GM23338 (cell line): ENCODE measurements around the gene SOCS2. TPM values are rescaled to one million over a fixed set of nuclear protein-coding genes. Genes with fewer than 3 reads are reported as not detected.

Experiments used
- ATAC-seq: fragments of 200-7000 bp; cut with Tn5 transposase; 3 replicates; pipeline ENCODE4 v1.9.1; 2020
- DNase-seq: peaks from one replicate; pipeline ENCODE4 v3.0.0-alpha.2; 2015; ENCODE audit warnings: low spot score
- H2AFZ ChIP-seq: fragments of 200-600 bp; sonication (generic); 2 replicates; pipeline ENCODE4 v1.8.0; 2016; ENCODE audit warnings: antibody characterized with exemption, mild to moderate bottlenecking, moderate library complexity
- H3F3A ChIP-seq: fragments of 200-600 bp; sonication (generic); replicated peaks from 2 replicates; pipeline ENCODE4 v1.8.0; 2017; ENCODE audit warnings: antibody characterized with exemption, mixed run types, low read depth
- H3K27ac ChIP-seq: fragments of 200-600 bp; sonication (generic); 2 replicates; pipeline ENCODE4 v1.6.1; 2016; ENCODE audit warnings: low read depth
- H3K27me3 ChIP-seq: fragments of 200-600 bp; sonication (generic); 2 replicates; pipeline ENCODE4 v1.8.0; 2016; ENCODE audit warnings: mild to moderate bottlenecking, mixed run types, moderate library complexity; ENCODE audit not compliant: insufficient read depth
- H3K36me3 ChIP-seq: fragments of 200-600 bp; sonication (generic); 2 replicates; pipeline ENCODE4 v1.8.0; 2016; ENCODE audit warnings: mild to moderate bottlenecking; ENCODE audit not compliant: insufficient read depth
- H3K4me1 ChIP-seq: fragments of 200-600 bp; sonication (generic); 2 replicates; pipeline ENCODE4 v1.8.0; 2016; ENCODE audit warnings: mild to moderate bottlenecking, moderate library complexity; ENCODE audit not compliant: insufficient read depth
- H3K4me2 ChIP-seq: fragments of 200-600 bp; sonication (generic); 2 replicates; pipeline ENCODE4 v1.7.1; 2017; ENCODE audit warnings: mixed run types
- H3K4me3 ChIP-seq: fragments of 200-600 bp; sonication (generic); 2 replicates; pipeline ENCODE4 v1.6.1; 2016; ENCODE audit warnings: mixed run types
- H3K79me2 ChIP-seq: fragments of 200-600 bp; sonication (generic); replicated peaks from 2 replicates; pipeline ENCODE4 v1.8.0; 2017; ENCODE audit warnings: mild to moderate bottlenecking; ENCODE audit not compliant: insufficient read depth
- H3K9me2 ChIP-seq: fragments of 200-600 bp; sonication (generic); 2 replicates; pipeline ENCODE4 v1.8.0; 2017; ENCODE audit not compliant: insufficient read depth
- H4K20me1 ChIP-seq: fragments of 200-600 bp; sonication (generic); replicated peaks from 2 replicates; pipeline ENCODE4 v1.8.0; 2017; ENCODE audit warnings: mild to moderate bottlenecking; ENCODE audit not compliant: insufficient read depth
- H3K27ac Mint-ChIP-seq: 2 replicates; pipeline ENCODE4 v1.8.0; 2020; ENCODE audit warnings: inconsistent platforms, mild to moderate bottlenecking, moderate library complexity, mixed read lengths
- H3K27me3 Mint-ChIP-seq: 3 replicates; pipeline ENCODE4 v1.8.0; 2022; ENCODE audit warnings: low read depth, mild to moderate bottlenecking, moderate library complexity, mixed read lengths, inconsistent platforms; ENCODE audit not compliant: insufficient read depth, poor library complexity
- H3K36me3 Mint-ChIP-seq: 3 replicates; pipeline ENCODE4 v1.8.0; 2021; ENCODE audit warnings: low read depth, mild to moderate bottlenecking, inconsistent platforms, moderate library complexity, mixed read lengths
- H3K4me1 Mint-ChIP-seq: 3 replicates; pipeline ENCODE4 v1.8.0; 2020; ENCODE audit warnings: mild to moderate bottlenecking, inconsistent platforms, mixed read lengths
- H3K4me3 Mint-ChIP-seq: 3 replicates; pipeline ENCODE4 v1.8.0; 2021; ENCODE audit warnings: moderate library complexity, mild to moderate bottlenecking, inconsistent platforms, mixed read lengths
- H3K9me3 Mint-ChIP-seq: 3 replicates; pipeline ENCODE4 v1.8.0; 2020; ENCODE audit warnings: moderate library complexity, mild to moderate bottlenecking, inconsistent platforms, mixed read lengths
- CREB1 ChIP-seq: fragments of 250-450 bp; sonication (Bioruptor Pico); IDR thresholded peaks from 2 replicates; pipeline ENCODE4 v1.5.0; 2020; ENCODE audit warnings: low read depth, mild to moderate bottlenecking, moderate library complexity
- CTCF ChIP-seq, 2 experiments: fragments of 200-600 bp in 1 of 2; sonication (generic) in 1 of 2; conservative IDR thresholded peaks; 2 replicates each; pipeline versions ENCODE4 v1.5.1 to v1.6.1; 2016 to 2017; ENCODE audit warnings: antibody characterized with exemption in 2 of 2, low read depth in 2 of 2, mild to moderate bottlenecking in 2 of 2, moderate library complexity in 1 of 2
- ETS1 ChIP-seq: IDR thresholded peaks from 2 replicates; pipeline ENCODE4 v1.6.1; 2016; ENCODE audit warnings: antibody characterized with exemption
- EZH2 ChIP-seq: fragments of 200-600 bp; sonication (generic); IDR thresholded peaks from one replicate; pipeline ENCODE4 v1.8.0; 2017; ENCODE audit warnings: antibody characterized with exemption, mild to moderate bottlenecking, low read depth; ENCODE audit not compliant: unreplicated experiment
- EZH2phosphoT487 ChIP-seq: fragments of 200-600 bp; sonication (generic); IDR thresholded peaks from one replicate; pipeline ENCODE4 v1.8.1; 2018; ENCODE audit warnings: antibody characterized with exemption; ENCODE audit not compliant: unreplicated experiment
- JUNB ChIP-seq: IDR thresholded peaks from one replicate; pipeline ENCODE4 v1.6.1; 2016; ENCODE audit warnings: antibody characterized with exemption; ENCODE audit not compliant: unreplicated experiment
- NANOG ChIP-seq: IDR thresholded peaks from 2 replicates; pipeline ENCODE4 v1.6.1; 2016; ENCODE audit warnings: antibody characterized with exemption, borderline replicate concordance
- POLR2AphosphoS5 ChIP-seq: IDR thresholded peaks from 2 replicates; pipeline ENCODE4 v1.6.1; 2016; ENCODE audit warnings: antibody characterized with exemption, low read depth
- REST ChIP-seq: IDR thresholded peaks from one replicate; pipeline ENCODE4 v1.6.1; 2018; ENCODE audit warnings: antibody characterized with exemption; ENCODE audit not compliant: unreplicated experiment
- STAT1 ChIP-seq: IDR thresholded peaks from one replicate; pipeline ENCODE4 v1.6.1; 2016; ENCODE audit warnings: antibody characterized with exemption; ENCODE audit not compliant: unreplicated experiment
- ZNF114 ChIP-seq: fragments of 250-450 bp; sonication (Bioruptor Pico); IDR thresholded peaks from 2 replicates; pipeline ENCODE4 v1.5.0; 2020; ENCODE audit warnings: mild to moderate bottlenecking, moderate library complexity
- ZNF331 ChIP-seq: fragments of 250-450 bp; sonication (Bioruptor Pico); IDR thresholded peaks from 2 replicates; pipeline ENCODE4 v1.5.0; 2020; ENCODE audit warnings: low read depth, mild to moderate bottlenecking, moderate library complexity
- ZNF462 ChIP-seq: fragments of 250-450 bp; sonication (Bioruptor Pico); IDR thresholded peaks from 2 replicates; pipeline ENCODE4 v1.5.0; 2020; ENCODE audit warnings: mild to moderate bottlenecking, moderate library complexity
- polyA plus RNA-seq: library from polyadenylated mRNA; unstranded; fragments of >200 nt; fragmentation: Nextera tagmentation; extraction: Ambion mirVana; gene quantifications from 2 replicates; pipeline ENCODE4 v1.2.1, GENCODE V29; 2016
- total RNA-seq: library from RNA; depleted of rRNA; stranded (reverse); fragments of >200 nt; shearing (Covaris generic); gene quantifications from 2 replicates; pipeline ENCODE4 v1.2.3, GENCODE V29; 2014

The SOCS2 gene
- total and polyA plus RNA-seq, 2 experiments from 2014 or later, result 15.5 to 32.4 TPM

GRCh38 chr12:93577222-93577621, 4.7 kb downstream of the SOCS2 start:
- Mint-ChIP-seq H3K27ac (no peak overlapping the region), H3K27me3 (peaks cover 27% of the 10 kb centered on the region), H3K9me3 (no peaks in the 10 kb centered on the region), H3K4me3 (no peak overlapping the region), H3K4me1 (peaks cover 58% of the 10 kb centered on the region), H3K36me3 (peaks cover 37% of the 10 kb centered on the region)
- TF ChIP-seq ZNF462 (CRISPR knock-in tag) (no peak), CTCF (conservative IDR thresholded peaks at IDR 0.05; ENCODE audit: low read depth in 2 of 2) (no peak), POLR2AphosphoS5 (no peak), ZNF114 (CRISPR knock-in tag) (no peak), ETS1 (no peak), STAT1 (no peak), CREB1 (no peak), NANOG (no peak), ZNF331 (no peak), REST (no peak), EZH2phosphoT487 (no peak), EZH2 (no peak), JUNB (no peak)
- Histone ChIP-seq H3K9me2 (no peaks in the 10 kb centered on the region), H2AFZ (no peak overlapping the region), H3K4me1 (peaks cover 40% of the 10 kb centered on the region), H4K20me1 (peaks cover 14% of the 10 kb centered on the region), H3K27ac (no peak overlapping the region), H3K27me3 (peaks cover 41% of the 10 kb centered on the region), H3K79me2 (peaks cover 38% of the 10 kb centered on the region), H3K36me3 (no peaks in the 10 kb centered on the region), H3F3A (peaks cover 12% of the 10 kb centered on the region), H3K4me3 (no peak overlapping the region), H3K4me2 (no peak overlapping the region)
- ATAC-seq (no peak), DNase-seq (no peak)
